Neutrophil (primary cell): Measurements from ENCODE around the gene SNX30.
A peak's percentile ranks its signal among the peaks of the same experiment; 100 is the strongest.

Experiments used
- H3K27ac ChIP-seq: fragments of 200-600 bp; sonication (generic); 2 replicates; pipeline ENCODE4 v1.5.1; 2016; ENCODE audit warnings: mild to moderate bottlenecking, moderate library complexity
- H3K27me3 ChIP-seq: fragments of 200-600 bp; sonication (generic); 2 replicates; pipeline ENCODE4 v1.6.0; 2016; ENCODE audit warnings: mild to moderate bottlenecking
- H3K36me3 ChIP-seq: fragments of 200-600 bp; sonication (generic); 2 replicates; pipeline ENCODE4 v1.5.1; 2017
- H3K4me1 ChIP-seq, 2 experiments: fragments of 200-600 bp in 1 of 2; sonication (generic) in 1 of 2; 1 replicate in 1 of 2; 2 replicates in 1 of 2; pipeline versions ENCODE4 v1.5.1 to v1.6.1; 2013 to 2016; ENCODE audit warnings: low read depth in 1 of 2, low read length in 1 of 2, mild to moderate bottlenecking in 1 of 2, moderate library complexity in 1 of 2; ENCODE audit not compliant: control insufficient read depth in 1 of 2, insufficient read depth in 1 of 2
- H3K4me3 ChIP-seq, 2 experiments: fragments of 200-600 bp in 1 of 2; sonication (generic) in 1 of 2; 1 replicate in 1 of 2; 2 replicates in 1 of 2; pipeline ENCODE4 v1.5.1; 2013 to 2016; ENCODE audit warnings: low read depth in 1 of 2, low read length in 1 of 2, mild to moderate bottlenecking in 1 of 2, moderate library complexity in 1 of 2
- H3K9me3 ChIP-seq: fragments of 200-600 bp; sonication (generic); 2 replicates; pipeline ENCODE4 v1.5.1; 2016
- CTCF ChIP-seq: fragments of 200-600 bp; sonication (generic); IDR thresholded peaks from 2 replicates; pipeline ENCODE4 v1.5.1; 2016; ENCODE audit warnings: antibody characterized with exemption

The SNX30 gene

GRCh38 chr9:112860451-112860850 is 109.9 kb downstream of the SNX30 start:
- peaks cover 66 to 71% of the 10 kb centered on the region in 2 experiments for H3K4me1 ChIP-seq
- H3K27me3 ChIP-seq: no peaks in the 10 kb centered on the region
- peak overlapping the region; percentile 91 for H3K27ac ChIP-seq
- no peaks in the 10 kb centered on the region for H3K9me3 ChIP-seq
- H3K36me3 ChIP-seq: no peaks in the 10 kb centered on the region
- TF ChIP-seq CTCF: no peak
- no peak overlapping the region for H3K4me3 ChIP-seq

GRCh38 chr9:112861155-112861554 is 110.6 kb downstream of the SNX30 start:
- Histone ChIP-seq H3K36me3 (no peaks in the 10 kb centered on the region), H3K4me1 (peaks cover 62 to 72% of the 10 kb centered on the region in 2 experiments), H3K27me3 (no peaks in the 10 kb centered on the region), H3K27ac (peak overlapping the region; percentile 91), H3K4me3 (peak overlapping the region; percentile 39 to 47), H3K9me3 (no peaks in the 10 kb centered on the region)
- TF ChIP-seq CTCF: no peak

- Histone ChIP-seq H3K9me3 (no peaks in the 10 kb centered on the region), H3K4me1 (peaks cover 64 to 79% of the 10 kb centered on the region in 2 experiments), H3K27ac (peak overlapping the region; percentile 91), H3K27me3 (no peaks in the 10 kb centered on the region), H3K4me3 (peak overlapping the region; percentile 39 to 47), H3K36me3 (no peaks in the 10 kb centered on the region)
- TF ChIP-seq CTCF: peak; percentile 21
These were observed 111.3 kb downstream of the SNX30 start for GRCh38 chr9:112861638-112862555.

GRCh38 chr9:112863214-112863613 is 112.7 kb downstream of the SNX30 start:
- H3K4me1 ChIP-seq: peaks cover 67 to 84% of the 10 kb centered on the region in 2 experiments
- no peak for TF ChIP-seq CTCF
- no peaks in the 10 kb centered on the region for H3K36me3 ChIP-seq
- H3K27me3 ChIP-seq: no peaks in the 10 kb centered on the region
- peak overlapping the region; percentile 39 to 47 for H3K4me3 ChIP-seq
- peak overlapping the region; percentile 91 for H3K27ac ChIP-seq
- H3K9me3 ChIP-seq: no peaks in the 10 kb centered on the region

GRCh38 chr9:112863746-112864145 is 113.2 kb downstream of the SNX30 start:
- Histone ChIP-seq H3K27me3 (no peaks in the 10 kb centered on the region), H3K4me1 (peaks cover 62 to 79% of the 10 kb centered on the region in 2 experiments), H3K36me3 (peaks cover 4% of the 10 kb centered on the region), H3K4me3 (peak overlapping the region; percentile 20 to 47), H3K27ac (peak overlapping the region; percentile 91), H3K9me3 (no peaks in the 10 kb centered on the region)
- TF ChIP-seq CTCF: no peak
